Mesodermal cell (in vitro differentiated cells): Measurements from ENCODE around the gene SLC25A12.
"Not testable (repeated sequence)": the region's sequence is repeated elsewhere in the genome, so short reads cannot be mapped to it uniquely, and the experiment has no call there.

Source experiments
- H3K27ac ChIP-seq: 2 replicates; pipeline ENCODE4 v1.7.0; 2013; ENCODE audit warnings: mild to moderate bottlenecking, low read depth, low read length, moderate library complexity; ENCODE audit not compliant: severe bottlenecking
- H3K36me3 ChIP-seq: 2 replicates; pipeline ENCODE4 v1.7.1; 2013; ENCODE audit warnings: mild to moderate bottlenecking, low read length, moderate library complexity; ENCODE audit not compliant: control insufficient read depth, insufficient read depth
- H3K4me1 ChIP-seq: one replicate; pipeline ENCODE4 v1.7.1; 2013; ENCODE audit warnings: mild to moderate bottlenecking, low read length; ENCODE audit not compliant: insufficient read depth, control insufficient read depth, poor library complexity, severe bottlenecking
- H3K4me3 ChIP-seq: 2 replicates; pipeline ENCODE4 v1.7.0; 2013; ENCODE audit warnings: low read length, control low read depth, mild to moderate bottlenecking; ENCODE audit not compliant: insufficient read depth, poor library complexity, severe bottlenecking; ENCODE audit errors: extremely low read depth
- H3K9me3 ChIP-seq: 2 replicates; pipeline ENCODE4 v1.7.1; 2013; ENCODE audit warnings: mild to moderate bottlenecking, low read length, moderate library complexity; ENCODE audit not compliant: control insufficient read depth
- WGBS, 2 experiments: methylation state at CpG; one replicate each; pipeline ENCODE4 v1.1.5; 2013; ENCODE audit warnings: missing lambda C conversion rate in 2 of 2; ENCODE audit not compliant: insufficient coverage in 2 of 2; 5-methylcytosine and 5-hydroxymethylcytosine counted together

SLC25A12 gene

DNA sequence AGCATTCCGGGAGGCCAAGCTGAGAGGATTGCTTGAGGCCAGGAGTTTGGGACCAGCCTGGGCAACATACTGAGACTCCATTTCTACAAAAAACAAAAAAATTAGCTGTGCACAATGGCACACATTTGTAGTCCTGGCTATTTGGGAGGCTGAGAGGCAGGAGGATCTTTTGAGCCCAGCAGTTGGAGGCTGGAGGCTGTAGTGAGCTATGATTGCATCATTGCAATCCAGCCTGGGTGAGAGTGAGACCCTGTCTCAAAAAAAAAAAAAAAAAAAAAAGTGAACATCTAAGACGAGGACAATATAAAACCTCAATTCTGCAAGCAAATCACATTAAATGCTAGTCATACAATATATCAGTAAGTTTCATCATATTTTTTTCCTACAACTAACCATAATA lies 25.4 kb upstream of the SLC25A12 start:
- H3K9me3 ChIP-seq = no peaks in the 10 kb centered on the region
- 100% methylated on average over 1 of the region's 2 CpGs; no CpG with 5 or more reads in 1 of the 2 experiments for WGBS, 2 experiments
- no peak overlapping the region for H3K4me3 ChIP-seq
- H3K27ac ChIP-seq = no peak overlapping the region
- peaks cover 3% of the 10 kb centered on the region for H3K4me1 ChIP-seq
- H3K36me3 ChIP-seq = no peaks in the 10 kb centered on the region

DNA sequence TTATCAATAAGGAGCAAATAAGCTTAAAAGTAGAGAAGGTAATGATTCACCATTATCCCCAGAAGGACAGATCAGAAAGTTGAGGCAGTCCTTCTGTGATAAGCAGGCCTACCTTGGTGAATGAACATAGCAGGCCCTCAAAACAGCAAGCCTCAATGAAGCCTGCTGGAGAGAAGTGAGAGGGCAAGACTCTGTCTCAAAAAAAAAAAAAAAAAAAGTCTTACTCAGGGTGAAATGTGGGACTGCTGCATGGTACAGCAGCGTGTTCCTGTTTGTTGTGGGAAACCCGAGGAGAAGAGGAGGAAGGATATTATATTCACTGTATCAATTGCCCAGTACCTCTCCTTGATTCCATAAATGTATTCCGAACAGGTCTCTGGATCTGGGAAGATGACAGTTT lies 19.5 kb upstream of the SLC25A12 start:
- H3K9me3 ChIP-seq = no peaks in the 10 kb centered on the region
- H3K36me3 ChIP-seq = no peaks in the 10 kb centered on the region
- no CpG with 5 or more reads among the region's 3 CpGs for WGBS, 2 experiments
- no peak overlapping the region for H3K27ac ChIP-seq
- no peak overlapping the region for H3K4me3 ChIP-seq
- H3K4me1 ChIP-seq = no peaks in the 10 kb centered on the region

DNA sequence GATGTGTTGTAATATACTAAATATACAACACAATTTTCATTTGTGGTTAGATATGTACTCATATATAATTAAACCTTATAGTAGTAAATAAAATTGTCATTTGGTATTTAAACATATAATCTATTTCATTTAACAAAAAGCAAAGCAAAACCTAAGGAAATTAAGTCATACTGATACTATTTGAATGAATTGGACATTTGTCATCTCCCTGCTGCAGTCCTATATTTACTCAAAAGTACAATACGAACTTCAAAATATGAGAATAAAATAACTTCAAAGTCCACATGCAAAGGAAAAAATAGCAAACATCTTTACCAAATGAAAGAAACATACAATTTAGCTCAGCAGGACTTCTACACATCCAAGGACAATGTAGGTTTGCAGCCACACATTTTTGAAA lies 16.4 kb upstream of the SLC25A12 start:
- Histone ChIP-seq H3K9me3 (no peaks in the 10 kb centered on the region), H3K4me1 (no peaks in the 10 kb centered on the region), H3K27ac (no peak overlapping the region), H3K4me3 (no peak overlapping the region), H3K36me3 (no peaks in the 10 kb centered on the region)
- WGBS, 2 experiments = no CpG with 5 or more reads among the region's 1 CpG

DNA sequence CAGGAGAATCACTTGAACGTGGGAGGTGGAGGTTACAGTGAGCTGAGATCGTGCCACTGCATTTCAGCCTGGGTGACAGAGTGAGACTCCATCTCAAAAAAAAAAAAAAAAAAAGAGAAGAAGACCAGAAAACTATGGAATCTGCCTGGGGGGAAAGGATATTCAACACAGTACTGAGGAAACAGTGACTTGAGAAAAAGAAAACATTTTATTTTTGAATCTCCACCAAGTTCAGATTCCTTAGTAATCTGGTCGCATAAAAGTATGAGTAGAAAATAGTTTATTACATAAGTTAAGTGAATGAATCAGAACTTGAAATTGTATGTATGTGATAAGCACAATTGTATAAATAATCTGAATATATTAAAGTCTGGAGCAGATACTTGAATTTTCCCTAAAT lies 15.2 kb upstream of the SLC25A12 start:
- no peaks in the 10 kb centered on the region for H3K9me3 ChIP-seq
- H3K4me1 ChIP-seq = no peaks in the 10 kb centered on the region
- no peaks in the 10 kb centered on the region for H3K36me3 ChIP-seq
- H3K4me3 ChIP-seq = no peak overlapping the region
- 80% methylated on average over 1 of the region's 3 CpGs; no CpG with 5 or more reads in 1 of the 2 experiments for WGBS, 2 experiments
- H3K27ac ChIP-seq = no peak overlapping the region

DNA sequence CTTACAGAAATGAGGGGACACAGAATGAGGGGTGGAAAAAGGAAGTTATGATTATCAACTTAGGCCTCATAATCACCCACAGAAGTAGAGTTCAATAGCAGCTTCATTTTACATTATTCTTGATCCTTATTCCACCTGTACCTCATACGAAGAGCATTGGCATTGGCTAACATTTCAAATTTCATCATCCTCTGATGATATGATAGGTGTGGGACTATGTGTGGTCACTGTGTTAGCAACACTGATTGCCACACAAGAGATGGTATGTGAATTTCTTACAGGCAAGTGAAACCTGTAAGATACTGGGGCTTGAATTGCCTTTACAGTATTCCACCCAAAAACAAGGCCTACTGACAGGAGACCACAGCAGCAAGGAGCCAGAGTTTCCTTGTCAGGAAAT lies 14.2 kb upstream of the SLC25A12 start:
- Histone ChIP-seq H3K9me3 (no peaks in the 10 kb centered on the region), H3K36me3 (no peaks in the 10 kb centered on the region), H3K4me1 (no peaks in the 10 kb centered on the region), H3K27ac (no peak overlapping the region), H3K4me3 (no peak overlapping the region)
- no CpG with 5 or more reads among the region's 1 CpG for WGBS, 2 experiments

DNA sequence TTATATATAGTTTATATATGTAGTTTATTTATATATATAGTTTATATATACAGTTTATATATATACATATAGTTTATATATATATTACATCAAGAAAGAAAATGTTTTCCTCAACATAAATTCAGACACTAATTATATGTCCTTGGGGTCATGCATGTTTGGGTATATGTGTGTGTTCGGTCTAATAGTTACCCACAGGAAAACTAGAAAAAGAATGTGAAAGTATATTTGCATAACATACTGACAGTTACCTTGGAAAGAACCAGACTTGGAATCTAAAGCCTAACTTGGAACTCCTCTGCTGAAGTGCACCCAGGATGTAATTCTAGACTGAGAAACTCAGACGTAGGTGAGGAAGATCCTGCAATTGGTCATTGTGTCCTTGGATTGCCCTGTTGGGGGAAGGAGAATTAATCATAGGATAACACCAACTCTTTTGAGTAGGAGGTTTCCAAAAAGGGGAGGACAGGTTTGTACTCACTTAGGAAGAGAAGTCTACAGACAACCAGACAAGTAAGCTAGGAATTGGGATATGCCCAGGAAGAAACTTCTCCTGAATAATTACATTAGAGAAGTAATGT lies 8.9 kb upstream of the SLC25A12 start:
- H3K4me1 ChIP-seq = no peaks in the 10 kb centered on the region
- no peak overlapping the region for H3K4me3 ChIP-seq
- no peaks in the 10 kb centered on the region for H3K36me3 ChIP-seq
- no peaks in the 10 kb centered on the region for H3K9me3 ChIP-seq
- no peak overlapping the region for H3K27ac ChIP-seq
- WGBS, 2 experiments = 70% methylated on average over 1 of the region's 2 CpGs

DNA sequence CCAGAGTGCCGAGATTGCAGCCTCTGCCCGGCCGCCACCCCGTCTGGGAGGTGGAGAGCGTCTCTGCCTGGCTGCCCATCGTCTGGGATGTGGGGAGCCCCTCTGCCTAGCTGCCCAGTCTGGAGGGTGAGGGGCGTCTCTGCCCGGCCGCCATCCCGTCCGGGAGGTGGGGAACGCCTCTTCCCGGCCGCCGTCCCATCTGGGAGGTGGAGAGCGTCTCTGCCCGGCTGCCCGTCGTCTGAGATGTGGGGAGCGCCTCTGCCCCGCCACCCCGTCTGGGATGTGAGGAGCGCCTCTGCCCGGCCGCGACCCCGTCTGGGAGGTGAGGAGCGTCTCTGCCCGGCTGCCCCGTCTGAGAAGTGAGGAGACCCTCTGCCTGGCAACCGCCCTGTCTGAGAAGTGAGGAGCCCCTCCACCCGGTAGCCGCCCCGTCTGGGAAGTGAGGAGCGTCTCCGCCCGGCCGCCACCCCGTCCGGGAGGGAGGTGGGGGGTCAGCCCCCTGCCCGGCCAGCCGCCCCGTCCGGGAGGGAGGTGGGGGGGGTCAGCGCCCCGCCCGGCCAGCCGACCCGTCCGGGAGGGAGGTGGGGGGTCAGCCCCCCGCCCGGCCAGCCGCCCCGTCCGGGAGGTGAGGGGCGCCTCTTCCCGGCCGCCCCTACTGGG lies 5.7 kb upstream of the SLC25A12 start:
- H3K4me3 ChIP-seq, H3K9me3 ChIP-seq, H3K27ac ChIP-seq, H3K4me1 ChIP-seq, H3K36me3 ChIP-seq: not testable (repeated sequence)
- 92 to 97% methylated on average over 10 to 15 of the region's 58 CpGs for WGBS, 2 experiments

DNA sequence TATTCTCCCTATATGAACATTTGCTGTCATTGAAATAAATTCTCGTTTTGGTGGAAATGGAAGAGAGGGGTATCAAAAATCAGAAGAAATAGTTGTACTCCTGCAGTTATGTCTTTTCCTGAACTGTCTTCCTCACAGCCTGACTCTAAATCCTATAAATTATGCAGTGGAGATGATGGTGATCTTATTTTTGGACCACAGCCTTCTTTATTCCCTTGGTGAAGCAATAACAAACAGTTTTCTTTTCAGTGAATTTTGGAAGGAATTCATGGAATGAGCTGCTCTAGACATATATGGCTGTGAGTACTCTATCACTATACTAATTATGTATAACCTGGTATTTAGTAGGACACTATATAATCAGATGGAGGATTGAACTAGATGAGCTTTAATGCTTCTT lies 1.7 kb upstream of the SLC25A12 start:
- WGBS, 2 experiments = no CpG with 5 or more reads among the region's 1 CpG
- no peaks in the 10 kb centered on the region for H3K4me1 ChIP-seq
- no peak overlapping the region for H3K27ac ChIP-seq
- H3K4me3 ChIP-seq = no peak overlapping the region
- no peaks in the 10 kb centered on the region for H3K9me3 ChIP-seq
- no peaks in the 10 kb centered on the region for H3K36me3 ChIP-seq

DNA sequence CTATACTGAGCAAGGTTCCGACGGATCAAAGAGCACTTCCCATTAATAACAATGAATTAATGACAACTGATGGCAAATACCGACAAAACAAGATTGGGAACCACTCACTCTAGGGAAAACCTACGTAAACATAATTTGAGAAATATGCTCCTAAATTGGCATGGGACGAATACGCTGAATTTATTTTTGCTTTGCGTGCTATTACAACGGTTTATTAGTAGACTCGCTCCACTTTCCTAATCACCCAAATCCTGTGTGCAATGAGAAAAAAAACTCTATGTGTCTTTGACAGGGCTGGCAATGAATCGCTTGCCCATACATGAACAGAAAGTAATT lies 536 bp upstream of the SLC25A12 start:
- Histone ChIP-seq H3K27ac (no peak overlapping the region), H3K4me1 (no peaks in the 10 kb centered on the region), H3K9me3 (no peaks in the 10 kb centered on the region), H3K4me3 (peak overlapping the region; percentile 62), H3K36me3 (no peaks in the 10 kb centered on the region)
- WGBS, 2 experiments = 38 to 77% methylated on average over 5 to 8 of the region's 10 CpGs

DNA sequence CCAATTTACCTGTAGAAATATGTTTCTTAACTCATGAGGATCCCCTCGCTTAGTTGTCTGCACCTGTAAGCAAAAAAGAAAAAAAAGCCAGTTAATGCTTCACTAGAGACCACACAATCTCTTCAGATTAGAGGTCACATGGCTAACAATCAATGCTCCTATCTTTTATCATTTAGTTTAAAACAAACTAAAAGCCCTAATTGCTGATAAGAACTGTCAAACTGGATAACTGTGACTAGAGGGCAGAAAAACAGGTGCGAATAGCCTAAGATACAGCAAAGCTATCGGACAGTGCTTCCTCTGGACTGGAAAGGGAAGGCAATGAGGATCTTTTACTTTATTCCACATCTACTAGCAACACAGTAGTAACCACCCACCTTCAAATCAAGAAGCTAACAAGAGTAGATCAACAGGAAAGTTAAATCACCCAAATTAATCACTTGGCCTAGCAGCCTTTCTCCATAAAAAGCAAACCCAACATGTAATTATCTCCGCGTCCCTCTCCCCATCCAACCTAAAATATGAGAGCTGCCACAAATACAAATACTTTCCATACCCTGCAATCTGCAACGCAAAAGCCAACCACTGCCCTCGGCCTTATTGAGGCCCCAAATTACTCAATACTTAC lies 734 bp downstream of the SLC25A12 start:
- Histone ChIP-seq H3K4me1 (no peaks in the 10 kb centered on the region), H3K27ac (no peak overlapping the region), H3K36me3 (no peaks in the 10 kb centered on the region), H3K4me3 (peak overlapping the region; percentile 62), H3K9me3 (no peaks in the 10 kb centered on the region)
- 50 to 63% methylated on average over 5 of the region's 7 CpGs for WGBS, 2 experiments

DNA sequence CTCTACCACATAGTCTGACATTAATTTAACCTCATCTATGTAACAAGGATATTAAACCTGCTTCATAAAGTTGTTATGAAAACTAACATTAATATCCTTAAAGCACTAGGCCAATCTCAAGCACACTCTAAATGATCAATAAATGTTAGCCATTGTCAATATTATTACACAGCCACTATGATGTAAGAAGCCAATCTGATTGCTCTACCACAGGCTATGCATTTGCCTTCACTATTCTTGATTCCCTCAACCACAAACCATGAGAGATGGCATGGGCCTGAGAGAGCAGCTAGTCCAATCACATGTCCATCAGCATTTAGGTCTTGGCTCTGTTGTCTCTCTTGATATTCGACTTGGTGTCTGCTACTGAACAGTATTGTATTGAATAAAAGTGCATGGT lies 4.2 kb downstream of the SLC25A12 start:
- no CpG with 5 or more reads among the region's 1 CpG for WGBS, 2 experiments
- Histone ChIP-seq H3K9me3 (no peaks in the 10 kb centered on the region), H3K27ac (no peak overlapping the region), H3K4me3 (no peak overlapping the region), H3K4me1 (no peaks in the 10 kb centered on the region), H3K36me3 (no peaks in the 10 kb centered on the region)
